ENCODE measurements around the gene SETD1A.

DNA sequence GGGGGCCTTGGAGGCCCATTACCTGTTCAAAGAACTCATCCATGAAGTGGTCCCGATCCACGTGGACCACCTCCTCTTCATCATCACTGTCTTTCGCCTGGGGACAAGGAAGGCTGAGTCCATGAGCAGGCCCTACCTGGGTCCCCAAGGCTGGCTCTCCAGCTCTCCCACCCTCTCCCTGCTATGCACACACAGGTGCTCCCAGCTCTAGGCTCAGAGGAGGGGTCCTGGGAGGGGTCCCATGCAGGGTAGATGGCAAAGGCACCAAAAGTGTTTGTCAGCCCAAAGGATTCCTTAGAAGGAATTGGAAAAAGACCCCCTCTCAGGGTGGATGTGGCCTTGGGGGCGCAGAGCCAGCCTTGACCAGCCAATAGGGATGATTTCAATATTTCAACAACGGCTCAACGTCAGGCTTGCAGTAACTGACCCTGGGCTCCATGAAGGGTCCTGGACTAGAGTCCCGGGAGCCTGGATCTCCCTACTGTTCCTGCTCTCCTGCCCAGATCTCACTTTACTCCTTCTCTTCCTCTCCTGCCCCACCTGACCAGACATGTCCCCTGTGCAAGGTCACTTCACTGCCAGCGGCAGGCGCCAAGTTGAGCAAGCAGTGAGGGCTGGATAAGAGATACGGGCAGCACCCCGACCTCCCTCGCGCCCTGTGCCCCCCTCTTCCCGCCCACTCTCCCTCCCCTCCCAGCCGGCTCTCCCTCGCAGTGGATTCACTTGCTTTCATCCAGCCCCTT is 44.1 kb downstream of the SETD1A start:
- TF ChIP-seq CTCF (conservative IDR thresholded peaks at IDR 0.05 in 1 of 2, IDR thresholded peaks at IDR 0.05 in 1 of 2; ENCODE audit: low read depth in 1 of 2, low read length in 2 of 2) (no peak), EZH2 (IDR thresholded peaks at IDR 0.05; ENCODE audit: low read length, missing control alignments) (no peak)
